HG02870 (cell line): ENCODE data around the gene SCTR.

Experiments
- ATAC-seq: cut with Tn5 transposase; IDR thresholded peaks from one replicate; pipeline ENCODE4 v1.9.1; 2021; ENCODE audit warnings: mild to moderate bottlenecking, moderate library complexity; ENCODE audit not compliant: unreplicated experiment

Gene SCTR

DNA sequence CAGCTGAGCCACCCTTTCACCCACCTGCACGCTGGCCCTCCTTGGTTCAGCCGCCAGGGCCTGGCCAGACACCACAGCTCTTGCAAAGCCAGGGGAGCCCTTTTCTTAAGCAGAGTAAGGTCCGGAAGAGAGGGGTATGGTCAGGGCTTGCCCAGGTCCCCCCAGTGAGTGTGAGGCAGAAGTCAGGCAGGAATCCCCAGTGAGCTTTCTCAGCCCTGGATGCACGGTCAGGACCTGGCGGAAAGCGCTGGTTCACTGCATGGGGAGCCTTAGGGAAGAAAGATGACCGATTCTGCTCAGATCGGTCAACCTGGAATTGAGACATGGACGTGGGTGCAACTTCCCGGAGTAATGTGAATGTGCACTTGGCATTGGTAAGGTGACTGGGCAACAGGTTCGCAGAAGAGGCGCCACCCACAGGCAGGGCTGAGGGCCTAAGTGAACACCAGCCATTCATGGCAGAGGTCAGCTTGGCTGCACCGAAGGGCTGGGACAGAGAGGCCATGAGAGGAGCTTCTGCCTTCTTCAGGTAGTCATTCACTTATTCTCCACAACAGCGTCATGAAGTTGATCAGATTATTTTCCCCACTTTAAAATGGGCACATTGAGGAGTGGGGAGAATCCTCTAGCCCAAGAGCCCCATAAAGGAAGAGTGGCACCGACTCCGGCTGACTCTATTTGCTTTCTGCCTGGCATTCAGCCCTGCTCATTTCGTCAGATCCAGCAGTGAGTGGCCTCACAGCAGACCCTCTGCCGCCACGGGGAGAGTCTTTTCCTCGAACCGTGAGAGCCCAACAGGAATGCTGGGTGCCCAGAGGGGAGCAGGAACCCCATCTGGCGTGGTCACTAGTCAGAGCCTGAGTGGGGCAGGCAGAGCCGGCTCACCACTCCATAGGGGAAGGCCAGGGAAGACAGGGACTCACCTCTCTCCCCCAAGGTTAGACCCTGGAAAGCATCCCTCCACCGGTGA is 35.8 kb downstream of the SCTR start:
- ATAC-seq, result no peak

DNA sequence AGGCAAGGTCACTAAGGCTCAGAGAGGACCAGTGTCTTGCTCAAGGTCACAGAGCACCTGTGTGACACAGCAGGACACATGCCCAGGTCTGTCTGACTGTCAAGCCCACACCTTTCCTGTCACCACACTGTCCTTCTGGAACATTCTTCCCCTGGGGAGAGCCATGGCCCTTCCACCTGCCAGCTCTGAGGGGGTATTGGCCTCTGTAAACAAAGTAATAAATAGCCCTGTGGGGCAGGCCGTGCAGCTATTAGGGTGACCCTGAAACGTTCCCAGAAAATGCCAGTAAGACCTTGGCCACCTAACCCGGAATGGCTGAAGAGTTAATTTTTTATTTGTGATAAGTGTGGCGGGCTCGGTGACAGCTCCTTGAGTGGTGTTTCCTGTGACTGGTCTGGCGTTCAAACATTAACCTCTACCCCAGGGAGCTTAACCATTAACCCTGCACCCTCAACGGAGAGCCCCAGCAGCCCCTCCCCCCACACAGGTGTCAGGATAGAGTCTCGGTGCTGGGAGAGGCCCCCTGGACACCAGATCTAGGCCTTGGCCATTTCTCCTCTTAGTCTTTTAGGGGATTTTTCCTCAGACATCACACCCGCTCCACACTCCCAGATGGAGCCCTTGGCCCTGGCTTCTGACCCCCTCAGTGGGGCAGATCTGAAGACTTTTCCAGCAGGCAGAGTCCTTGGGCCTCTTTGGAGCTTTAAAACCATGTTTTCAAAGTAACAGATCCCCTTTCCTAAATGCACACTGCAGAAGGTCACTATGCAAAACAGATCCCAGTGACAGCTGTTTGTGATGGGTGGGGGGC is 36.6 kb downstream of the SCTR start:
- ATAC-seq, result no peak

DNA sequence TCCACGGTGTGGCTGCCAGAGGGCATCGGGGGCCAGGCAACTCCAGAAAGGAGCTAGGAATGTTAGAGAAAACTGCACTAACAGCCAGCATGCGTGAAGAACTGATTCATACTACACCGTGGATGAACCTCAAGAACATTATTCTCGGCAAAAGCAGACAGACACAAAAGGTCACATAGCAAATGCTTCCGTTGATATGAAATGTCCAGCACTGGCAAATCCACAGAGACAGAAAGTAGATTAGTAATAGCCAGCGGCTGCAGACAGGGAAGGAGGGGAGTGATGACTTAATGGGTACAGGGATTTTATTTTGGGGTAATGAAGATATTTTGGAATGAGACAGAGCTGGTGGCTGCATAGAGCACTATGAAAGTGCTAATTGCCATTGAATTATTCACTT is 37.4 kb downstream of the SCTR start:
- ATAC-seq, result no peak

DNA sequence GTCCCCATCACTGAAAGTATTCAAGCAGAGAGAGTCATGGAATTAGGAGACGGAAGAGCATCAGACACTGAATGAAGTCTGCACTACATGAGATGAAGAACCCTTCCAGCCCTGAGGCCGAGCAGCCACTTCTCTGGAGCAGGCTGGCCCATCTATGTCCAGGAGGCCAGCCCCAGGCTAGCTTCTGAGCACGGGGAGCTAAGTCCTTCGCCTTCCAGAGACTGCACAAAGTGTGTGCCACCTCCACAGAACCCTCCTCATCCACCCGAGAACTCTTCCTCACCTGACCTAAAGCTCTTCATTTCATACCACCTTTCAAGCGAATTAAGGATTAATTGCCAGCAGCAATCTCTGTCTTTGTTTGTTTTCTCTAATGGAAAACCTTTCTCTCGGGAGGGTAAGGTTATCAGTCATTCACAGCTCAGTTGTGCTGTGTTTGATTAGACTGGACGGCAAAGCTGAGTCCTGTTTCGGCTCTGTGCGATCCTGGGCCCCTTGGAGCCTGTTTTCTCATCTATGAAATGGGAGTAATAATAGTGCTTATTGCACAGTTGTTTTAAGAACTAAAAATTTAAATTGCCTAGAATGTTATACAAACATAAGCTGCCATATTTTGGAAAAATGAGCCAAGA is 38.0 kb downstream of the SCTR start:
- ATAC-seq, result no peak

DNA sequence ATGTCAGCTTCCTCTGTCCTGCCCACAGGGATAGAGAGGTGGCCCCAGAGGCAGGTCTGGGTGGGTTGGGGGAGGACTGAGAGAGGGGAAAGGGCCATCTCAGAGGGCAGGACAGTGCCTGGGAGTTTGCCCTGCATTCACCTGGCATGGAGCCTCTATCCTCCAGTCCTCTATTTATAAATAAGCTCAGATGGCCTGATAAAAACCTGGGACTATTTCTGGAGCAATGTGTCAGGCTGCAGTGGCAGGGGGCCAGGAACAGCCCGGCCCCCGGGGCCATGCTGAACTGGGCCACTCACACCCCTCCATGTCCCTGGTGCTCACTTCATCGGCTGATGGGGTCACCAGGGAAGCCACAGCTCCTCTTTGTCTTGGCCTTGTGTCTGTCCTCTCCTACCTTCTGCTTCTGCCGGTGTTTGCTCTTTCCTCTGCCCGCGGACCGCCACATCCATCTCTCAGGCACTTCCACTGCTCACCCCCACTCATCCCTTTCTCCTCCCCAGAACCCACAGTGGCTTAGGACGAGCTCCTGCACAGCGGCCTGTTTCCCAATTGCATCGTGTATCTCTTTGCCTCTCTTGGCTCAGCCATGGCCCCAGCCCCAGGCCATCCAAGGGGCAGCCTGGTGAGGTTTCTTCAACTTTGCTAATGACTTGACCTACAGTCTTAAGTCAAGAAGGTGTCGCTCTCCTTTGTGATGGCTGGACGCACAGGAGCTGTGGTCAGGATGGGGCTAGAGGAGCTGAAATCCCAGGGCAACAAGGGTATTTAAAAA is 38.8 kb downstream of the SCTR start:
- no peak for ATAC-seq

DNA sequence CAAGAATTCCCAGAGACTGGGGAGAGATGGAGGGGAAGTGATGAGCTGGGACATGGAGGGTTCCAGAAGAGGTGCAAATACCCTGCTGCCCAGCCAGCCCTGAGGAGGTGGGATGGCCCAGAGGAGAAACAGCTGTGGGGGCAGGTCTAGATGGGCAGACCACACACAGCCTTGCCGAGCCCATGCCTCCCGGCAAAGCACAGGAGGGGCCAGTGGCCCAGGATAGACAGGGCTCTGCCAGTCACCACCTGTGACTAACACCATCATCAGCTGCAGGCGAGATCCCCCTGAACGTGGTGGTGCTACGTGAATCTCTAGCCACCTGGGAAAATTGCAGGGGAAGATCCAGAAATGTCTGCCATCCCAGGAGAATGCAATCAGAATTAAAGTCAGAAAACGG is 39.4 kb downstream of the SCTR start:
- ATAC-seq, result no peak

DNA sequence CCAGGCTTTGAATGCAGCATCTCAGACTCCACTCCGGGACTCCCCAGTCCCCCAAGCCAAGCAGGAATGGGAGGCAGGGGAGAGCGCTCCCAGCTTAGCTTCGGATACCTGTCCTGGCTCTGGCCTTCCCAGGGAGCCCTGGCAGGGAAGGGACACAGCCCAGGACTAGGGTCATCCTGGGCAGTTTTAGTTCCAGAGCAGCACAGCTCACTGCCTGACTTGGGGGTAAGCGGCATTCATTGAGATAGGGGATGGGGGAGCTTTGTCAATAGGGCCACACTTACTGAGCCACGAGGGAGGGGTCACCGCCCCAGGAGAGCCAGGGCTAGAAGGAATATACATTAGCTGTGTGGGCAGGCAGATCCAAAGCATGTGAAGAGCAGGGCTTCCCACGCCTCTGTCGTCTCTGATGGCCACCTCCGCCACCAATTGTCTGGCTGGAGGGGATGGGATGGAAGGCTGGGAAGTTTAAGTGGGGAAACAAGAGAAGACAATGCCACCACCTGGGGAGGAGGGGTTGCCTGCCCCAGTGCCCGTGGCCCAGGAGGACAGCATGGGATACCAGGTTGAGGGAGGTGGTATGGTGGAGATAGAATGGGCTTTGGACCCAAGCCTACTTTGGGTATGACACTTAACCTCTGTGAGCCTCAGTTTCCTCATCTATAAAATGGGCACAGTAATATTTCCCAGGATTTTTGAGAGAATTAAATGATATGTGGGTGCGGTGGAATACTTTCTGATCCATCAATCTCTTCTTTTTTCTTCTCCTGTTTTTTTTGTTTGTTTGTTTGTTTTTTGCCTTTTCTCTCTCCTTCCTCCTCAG is 40.2 kb downstream of the SCTR start:
- no peak for ATAC-seq

DNA sequence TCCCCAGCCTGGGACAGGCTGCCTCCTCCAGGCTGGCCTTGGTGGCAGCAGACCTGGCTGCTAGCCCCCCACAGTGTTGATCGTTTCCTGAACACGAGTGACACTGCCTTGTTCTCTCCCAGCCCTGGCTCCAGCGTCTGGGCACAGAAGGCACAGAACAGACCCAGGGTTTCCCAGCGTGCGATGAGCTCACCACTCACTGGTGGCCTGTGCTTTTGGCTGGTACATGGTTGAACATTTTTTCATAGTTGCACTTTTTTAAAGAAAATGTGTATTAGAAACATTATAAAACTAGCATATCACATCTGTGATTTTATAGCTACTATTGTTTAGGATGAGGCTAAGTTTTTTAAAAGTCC is 40.9 kb downstream of the SCTR start:
- ATAC-seq, result no peak

DNA sequence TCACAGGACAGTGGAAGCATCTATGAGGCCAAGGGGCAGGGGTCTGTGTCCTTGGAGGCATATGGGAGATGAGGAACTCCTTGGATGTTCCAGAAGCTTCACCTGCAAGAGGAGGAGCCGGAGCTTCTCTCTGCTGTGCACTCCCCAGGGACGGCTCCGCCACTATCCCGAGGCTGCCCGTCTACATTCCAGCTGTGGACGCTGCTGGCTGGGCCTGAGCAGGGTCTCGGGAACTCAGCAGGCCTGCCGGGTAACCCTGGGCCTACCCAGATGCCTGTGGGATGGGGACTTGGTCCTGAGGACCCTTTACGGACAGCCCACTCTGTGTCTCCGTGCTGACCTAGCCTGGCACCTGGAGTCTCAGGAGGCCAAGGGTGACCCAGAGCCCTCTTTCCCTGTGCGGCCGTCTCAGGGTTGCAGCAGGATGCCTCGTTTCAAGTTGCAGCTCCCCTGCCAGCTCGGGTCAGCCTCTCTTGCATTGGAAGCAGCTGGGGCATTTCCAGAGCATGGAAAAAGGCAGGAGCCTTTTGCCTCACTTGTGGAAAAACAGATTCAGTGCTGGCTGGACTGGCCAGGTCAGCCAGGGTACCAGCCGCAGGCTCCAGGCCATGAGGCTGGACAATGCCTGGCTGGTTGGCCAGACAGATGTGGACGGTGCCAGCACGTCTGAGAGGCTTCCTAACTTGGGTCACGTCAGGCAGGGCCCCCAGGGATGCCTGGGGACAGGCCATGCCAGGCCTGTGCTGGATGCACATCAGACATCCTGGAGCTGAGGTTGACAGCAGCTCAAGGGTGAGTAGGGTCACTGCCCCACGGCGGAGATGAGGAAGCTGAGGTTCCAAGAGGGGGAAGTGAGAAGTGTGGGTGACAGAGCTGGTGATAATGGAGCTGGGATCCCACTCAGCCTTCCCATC is 41.5 kb downstream of the SCTR start:
- no peak for ATAC-seq

DNA sequence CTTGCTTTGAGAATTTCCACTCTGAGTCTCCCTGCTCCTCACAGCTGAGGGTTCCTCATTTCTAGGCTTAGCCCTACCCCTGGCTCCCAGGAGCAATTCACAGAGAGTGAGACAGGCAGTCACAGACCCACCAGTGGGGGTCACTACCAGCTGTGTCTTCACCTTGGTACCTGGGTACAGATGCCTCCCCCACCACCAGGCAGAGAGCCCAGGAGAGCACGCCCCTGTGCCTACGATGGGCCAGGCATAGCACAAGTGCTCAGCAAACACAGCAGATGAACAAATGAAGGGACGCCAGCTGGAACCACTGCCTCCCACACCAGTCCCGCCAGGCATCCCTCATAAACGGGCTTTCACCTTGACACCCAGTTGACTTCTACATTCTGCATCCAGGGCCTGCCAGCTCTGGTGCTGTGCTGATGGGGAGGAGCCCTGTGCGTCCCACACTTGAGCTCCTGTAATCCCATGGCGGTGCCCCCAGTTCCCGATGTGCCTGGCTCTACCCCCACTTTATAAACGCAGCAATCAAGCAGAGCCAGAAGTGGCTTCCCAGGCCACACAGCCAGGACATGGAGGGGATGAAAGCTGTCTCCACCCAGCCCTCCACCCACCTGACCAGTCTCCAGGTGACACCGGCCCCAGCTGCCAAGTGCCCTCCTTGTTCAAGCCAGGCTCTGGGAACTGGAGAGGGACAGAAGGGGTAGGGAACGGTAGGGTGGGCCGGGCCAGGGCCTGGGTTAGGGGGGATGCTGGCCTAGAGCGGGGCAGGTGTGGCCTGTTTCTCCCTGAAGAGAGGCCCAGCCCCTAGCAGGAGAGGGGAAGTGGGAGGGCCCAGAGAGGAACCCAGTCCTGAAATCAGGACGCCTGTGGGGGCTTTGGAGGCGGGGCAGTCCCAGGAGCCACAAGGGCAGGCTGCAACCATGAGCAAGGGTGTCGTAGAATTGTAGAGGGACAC is 42.5 kb downstream of the SCTR start:
- ATAC-seq, result no peak

DNA sequence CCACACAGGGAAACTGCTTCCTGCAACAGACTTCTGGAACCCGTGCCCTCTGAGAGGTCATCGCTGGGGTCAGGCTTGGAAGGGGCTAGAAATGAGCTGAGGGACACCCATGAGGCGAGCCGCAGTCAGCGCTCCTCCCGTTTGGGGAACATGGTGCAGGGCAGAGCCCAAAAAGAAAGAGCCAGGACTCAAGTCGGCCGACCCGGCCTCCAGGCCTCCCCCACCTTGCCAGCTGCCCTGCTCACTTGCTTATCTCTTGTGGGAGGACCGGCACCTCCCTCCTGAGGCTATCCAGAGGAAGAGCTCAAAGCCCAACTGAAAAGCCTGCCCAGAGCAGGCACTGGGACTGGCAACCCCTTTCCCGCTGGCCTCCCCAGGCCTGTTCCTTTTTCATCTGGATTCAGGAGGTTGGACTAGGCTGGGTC is 43.6 kb downstream of the SCTR start:
- ATAC-seq, result no peak

DNA sequence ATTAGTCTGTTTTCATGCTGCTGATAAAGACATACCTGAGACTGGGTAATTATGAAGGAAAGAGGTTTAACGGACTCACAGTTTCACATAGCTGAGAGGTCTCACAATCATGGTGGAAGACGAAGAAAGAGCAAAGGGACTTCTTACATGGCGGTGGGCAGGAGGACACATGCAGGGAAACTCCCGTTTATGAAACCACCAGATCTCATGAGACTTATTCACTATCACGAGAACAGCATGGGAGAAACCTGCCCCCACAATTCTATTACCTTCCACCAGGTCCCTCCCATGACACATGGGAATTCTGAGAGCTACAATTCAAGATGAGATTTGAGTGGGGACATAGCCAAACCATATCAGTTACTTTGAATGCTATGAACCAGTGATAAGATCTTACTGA is 44.1 kb downstream of the SCTR start:
- no peak for ATAC-seq

DNA sequence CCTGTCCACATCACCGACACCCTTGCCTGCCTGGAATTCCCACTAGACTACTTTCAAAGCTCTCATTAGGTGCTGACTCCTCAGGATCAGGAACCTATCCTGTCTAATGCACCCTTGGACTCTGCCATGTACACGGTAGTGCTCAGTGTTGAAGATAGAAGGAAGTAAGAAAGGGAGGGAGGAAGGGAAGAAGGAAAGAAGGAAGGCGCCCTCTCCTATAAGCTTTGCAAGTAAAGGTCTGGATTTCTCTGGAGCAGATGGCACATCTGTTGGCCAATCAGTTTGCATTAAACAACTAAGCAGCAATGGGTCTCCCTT is 45.3 kb downstream of the SCTR start:
- no peak for ATAC-seq

DNA sequence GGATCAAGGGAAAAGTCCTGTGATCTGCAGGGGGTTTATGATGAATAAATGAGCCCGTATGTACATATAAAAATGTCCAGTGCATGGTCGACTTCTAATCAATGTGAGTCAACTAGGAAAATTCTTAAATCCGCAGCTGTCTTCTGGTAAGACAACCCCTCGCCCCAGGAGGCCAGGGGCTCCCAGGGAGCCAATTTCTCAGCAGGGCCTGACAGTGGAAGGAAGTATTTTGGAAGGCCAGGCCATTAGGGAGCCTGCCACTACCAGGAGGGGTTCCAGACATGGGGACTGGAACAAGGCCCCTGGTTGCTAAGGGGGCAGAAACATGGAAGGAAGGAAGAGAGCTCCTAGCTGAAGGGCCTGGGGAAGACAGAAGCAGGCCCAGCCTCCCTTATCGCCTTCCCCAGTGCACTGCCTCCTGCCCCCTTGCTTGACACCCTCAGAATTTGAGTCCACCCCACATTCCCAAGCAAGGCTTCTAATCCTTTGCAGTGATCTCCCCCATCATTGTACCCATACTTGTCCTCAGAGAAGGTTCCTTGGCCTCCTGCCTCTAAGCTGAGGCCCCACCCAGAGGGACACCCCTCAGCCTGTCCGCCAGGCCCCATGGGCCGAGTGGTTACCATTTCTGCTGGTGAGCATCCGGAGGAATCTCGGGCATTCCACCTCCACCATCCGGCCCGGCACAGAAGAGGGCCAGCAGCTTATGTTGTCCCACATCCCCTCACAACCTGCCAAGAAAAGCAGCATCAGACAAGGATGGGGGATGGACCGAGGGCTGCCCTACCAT is 45.9 kb downstream of the SCTR start:
- ATAC-seq, result no peak

DNA sequence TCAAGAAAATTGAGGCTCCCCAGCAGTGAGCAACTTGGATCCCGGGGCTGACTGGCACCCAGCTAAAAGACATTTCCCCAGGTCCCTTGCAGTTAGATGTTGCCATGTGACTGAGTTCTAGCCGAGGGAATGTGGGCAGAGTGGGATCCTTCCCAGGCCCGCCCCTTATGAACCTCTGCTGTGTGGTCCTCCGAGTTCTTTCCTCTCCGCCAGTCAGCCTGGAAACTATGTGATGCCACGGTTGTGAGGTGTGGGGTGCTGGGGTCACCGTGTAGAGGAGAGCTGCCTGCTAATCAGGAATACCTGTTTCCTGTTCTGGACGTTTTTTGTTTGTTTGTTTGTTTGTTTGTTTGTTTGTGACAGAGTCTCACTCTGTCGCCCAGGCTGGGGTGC is 47.2 kb downstream of the SCTR start:
- no peak for ATAC-seq

DNA sequence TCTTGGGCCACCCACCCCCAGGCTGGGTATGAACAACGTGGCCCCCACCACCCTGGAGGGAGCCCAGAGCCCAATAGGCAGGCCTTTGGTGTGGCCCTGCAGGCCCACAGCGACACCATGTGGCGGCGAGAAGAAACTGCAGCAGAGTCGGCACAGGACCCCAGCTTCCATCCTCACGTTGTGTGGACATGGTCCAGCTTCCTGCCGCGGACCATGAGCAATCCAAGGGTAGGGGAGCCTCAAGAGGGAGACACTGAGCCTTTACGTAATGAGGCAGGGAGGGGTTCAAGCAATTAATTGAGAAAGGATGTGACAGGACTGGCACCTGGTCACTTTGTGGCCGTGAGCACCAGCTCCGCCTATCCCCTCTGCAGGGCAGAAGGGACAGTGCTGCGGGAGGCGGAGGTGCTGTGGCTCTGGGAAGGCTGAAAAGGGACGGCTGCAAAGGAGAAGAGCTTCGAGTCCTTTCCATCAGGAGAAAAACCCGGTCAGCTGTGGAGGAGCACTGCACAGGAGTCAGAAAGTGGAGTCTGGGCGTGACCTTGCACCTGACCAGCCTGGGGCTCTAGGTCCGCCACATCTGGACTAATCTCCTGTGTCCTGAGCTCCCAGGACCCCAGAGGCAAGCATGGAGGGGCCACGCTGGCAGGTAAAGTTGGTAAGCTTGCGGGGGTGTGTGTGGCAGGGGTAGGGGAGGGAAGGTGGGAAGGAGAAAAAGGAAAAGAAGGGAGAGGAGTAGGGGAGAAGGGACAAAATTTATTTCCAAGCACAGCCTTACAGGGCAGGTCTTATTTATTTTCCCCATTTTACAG is 47.8 kb downstream of the SCTR start:
- peak; percentile 55 for ATAC-seq
